GM15510 (cell line): Measurements from ENCODE around the gene HHATL.

ENCODE experiments used
- POLR2A ChIP-seq: IDR thresholded peaks from 3 replicates; pipeline ENCODE4 v1.6.1; 2011; ENCODE audit warnings: borderline replicate concordance; ENCODE audit not compliant: insufficient read length; ENCODE audit errors: extremely low read depth

The HHATL gene

GRCh38 chr3:42700366-42701288 is 2.0 kb downstream of the HHATL start:
- TF ChIP-seq POLR2A: no peak

DNA sequence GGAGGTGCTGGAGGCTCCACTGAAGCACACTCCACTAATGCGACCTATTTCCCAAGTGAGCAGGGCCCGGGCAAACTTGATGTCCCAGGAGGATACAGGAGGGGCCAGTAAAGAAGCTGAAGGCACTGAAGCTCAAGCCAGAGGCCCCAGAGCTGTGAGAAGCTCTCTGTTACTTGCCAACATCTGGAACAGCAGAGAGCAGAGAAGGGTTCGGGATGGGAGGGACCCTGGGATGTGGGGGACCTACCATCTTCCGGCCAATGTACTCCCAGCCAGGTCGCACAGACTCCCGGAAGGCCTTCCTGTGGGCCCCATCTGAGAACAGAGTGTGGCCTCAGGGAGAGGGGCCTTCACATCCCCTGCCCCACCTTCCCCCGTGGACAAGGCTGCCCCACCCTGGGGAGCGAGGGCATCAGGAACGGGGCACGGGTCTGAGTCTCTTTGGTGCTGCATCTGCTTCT is 3.1 kb downstream of the HHATL start:
- no peak for TF ChIP-seq POLR2A

DNA sequence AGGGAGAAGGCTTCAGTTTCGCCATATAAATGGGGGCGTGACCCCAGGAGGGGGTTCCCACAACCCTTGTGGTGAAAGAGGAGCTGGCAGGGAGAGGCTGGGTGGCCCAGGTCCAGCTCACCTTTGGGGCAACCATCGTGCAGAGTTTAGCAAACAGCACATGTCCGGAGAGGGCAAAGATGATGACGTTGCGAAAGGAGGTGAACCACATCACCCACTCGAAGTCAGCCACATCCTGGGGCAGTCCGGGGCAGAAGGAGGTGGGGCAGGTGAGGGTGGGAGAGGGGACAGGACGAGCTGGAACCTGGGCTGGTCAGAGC is 3.7 kb downstream of the HHATL start:
- TF ChIP-seq POLR2A: no peak

- TF ChIP-seq POLR2A: no peak
These were observed 4.2 kb downstream of the HHATL start for GRCh38 chr3:42698216-42698910.

DNA sequence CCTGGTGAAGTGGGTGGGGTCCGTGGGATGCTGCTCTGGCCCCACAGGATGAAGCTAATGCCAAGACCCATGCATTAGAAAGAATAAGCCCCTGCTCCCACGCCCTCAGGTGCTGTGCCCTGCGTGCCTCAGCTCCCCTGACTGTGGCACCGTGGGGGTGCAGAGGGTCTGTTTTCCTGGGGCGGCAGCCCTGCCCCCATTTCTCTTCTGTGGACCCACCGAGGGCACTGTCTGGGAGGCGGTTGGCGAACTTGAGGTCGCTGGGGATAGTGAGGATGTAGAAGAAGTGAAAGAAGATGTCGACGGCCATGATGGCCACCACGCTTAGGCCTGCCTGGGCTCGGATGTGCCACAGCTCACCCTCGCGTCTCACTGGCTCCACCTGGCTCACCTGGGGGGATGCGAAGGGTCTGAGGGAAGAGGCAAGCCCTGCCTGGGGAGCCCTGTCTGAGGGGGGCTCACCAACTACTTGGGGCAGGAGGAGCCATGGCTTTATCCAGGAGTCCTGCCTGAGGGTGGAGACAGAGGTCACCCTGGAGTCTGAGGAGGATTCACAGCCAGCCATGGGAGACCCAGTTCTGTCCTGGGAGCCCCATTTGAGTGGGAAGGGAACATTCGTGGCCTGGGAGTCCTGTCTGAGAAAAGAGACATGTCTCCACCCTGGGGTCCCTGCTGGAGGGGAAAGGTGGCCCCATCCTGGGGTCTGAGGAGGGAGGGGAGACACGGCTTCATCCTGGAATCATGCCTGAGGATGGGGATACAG is 5.1 kb downstream of the HHATL start:
- no peak for TF ChIP-seq POLR2A

DNA sequence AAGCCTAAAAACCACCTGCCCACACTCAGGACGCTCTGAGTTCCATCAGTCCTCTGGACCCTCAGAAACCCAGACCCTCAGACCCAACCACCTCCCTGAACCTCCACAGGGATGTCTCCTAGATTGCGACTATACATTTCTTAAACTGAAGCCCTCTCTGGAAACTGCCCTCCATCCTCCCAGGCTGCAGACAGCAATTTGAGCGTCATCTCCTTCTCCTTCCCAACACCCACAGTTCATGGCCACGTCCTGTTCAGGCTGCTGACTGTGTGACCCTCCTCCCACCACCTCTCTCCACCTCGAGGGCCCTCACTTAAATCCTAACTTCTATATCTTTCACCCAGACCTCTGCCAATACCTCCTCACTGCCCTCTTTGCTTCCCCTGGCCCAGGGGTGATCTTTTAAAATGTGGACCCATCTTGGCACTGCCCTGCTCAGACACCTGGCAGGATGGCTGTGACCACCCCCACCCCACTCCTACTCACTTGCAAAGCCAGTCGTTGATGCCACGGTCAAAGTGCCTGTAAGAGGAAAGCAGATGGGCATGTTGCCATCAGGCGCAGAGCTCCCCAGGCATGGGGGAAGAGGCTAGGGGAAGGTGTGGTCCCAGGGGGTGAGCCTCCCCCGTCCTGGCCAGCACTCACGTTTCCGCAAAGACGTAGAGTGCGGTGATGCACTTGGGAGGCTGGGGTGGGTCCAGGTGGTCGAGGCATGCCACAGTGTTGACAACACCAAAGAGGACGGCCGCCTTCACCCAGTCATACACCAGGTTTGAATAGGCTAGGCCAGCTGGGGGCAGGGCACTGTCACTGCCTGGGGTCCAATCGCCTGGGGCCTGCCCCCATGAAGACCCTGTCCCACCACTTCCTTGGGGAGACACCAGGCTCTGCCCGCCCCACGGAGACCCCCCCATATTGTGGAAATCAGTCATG is 6.0 kb downstream of the HHATL start:
- TF ChIP-seq POLR2A: no peak

DNA sequence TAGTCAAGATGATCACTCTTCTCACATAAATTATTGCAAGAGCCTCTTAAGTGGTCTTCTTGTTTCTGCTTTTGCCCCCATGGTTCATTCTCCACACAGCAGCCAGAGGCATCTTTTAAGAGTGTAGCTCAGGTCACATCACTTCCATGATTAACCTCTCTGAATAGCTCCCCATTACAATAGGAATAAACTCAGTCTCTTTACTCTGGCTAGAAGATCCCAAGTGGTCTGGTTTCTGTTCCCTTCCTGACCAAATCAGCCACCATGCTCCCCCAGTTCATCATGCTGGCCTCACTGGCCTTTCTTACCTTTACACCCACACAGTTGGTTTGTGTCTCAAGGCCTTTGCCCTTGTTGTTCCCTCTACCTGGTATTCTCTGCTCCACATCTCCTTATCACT is 8.2 kb downstream of the HHATL start:
- TF ChIP-seq POLR2A: no peak

GRCh38 chr3:42693530-42693930 is 9.1 kb downstream of the HHATL start:
- no peak for TF ChIP-seq POLR2A

DNA sequence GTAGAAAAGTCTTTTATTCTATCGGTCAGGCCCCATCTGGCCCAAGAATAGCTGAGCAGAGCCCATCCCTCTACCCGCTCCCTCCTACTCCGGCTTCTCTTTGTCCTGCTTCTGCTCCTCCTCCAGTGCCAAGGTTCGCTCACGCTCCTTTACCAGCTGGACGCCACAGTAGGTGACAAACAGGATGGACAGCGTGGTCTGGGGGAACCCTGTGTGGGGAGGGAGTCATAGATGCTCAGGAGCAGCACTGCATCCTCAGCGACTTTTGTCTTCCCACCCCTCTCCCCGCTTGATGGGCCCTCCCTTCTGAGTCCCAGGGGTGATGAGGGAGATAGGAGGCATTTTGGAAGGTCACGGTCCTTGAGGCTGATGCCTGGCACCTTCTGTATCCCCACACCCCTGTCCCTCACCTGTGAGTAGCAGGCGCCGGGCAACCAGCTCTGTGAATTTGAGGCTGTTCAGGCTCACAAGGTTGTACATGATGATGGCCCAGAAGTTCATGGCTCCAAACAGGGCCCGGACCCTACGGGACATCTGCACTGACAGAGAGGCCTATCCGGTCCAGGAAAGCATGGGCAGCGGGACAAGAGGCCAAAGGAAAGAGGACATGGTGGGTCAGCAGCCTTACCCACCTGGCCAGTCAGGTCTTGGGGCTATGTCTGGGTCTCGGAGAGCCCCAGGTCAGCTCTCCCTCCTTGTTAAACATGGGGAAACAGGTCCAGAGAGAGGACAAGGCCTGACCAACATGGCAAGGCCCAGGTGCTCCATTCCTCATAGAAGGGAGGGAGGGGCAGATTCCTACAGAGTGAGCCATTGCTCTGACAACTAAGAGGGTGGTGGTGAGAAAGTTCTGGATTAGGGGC is 9.7 kb downstream of the HHATL start:
- TF ChIP-seq POLR2A: no peak

DNA sequence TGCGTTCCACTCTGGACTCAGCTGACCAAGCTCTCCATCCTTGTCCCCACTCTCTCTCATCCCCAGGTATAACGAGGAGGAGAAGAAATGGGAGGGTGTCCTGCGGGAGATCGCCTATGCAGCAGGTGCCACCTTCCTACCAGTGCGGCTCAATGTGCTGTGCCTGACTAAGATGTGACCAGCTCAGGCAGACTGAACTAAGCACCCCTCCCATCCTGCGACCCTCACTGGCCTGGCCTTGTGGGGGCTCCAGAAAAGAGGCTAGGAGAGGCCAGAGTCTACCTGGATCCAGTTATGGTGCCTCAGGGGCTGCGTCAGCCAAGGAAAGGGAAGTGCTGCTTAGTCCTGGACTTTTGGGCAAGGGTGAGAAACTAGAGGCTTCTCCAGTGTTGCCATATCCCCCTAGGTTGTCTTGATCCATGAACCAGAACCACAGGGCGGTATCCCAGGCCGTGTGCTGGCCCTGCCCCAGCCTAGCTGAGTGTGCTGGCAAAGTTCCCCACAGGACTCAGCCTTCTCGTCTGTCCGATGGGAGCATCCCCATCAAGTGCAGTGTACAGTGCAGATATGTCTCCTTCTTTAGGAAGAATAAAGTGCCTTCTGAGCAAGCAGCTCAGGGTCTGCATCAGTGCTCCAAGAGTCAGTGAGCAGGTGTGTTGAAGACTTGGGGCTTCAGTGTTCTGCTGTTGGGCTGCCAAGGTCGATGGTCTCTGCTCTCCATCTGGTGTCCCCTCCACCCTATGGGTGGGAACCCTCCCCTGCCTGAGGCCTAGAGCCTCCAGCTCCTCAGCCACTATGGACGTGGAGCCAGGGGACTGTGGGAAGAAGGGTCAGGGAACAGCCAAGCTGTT is 10.6 kb downstream of the HHATL start:
- TF ChIP-seq POLR2A: no peak

- no peak for TF ChIP-seq POLR2A
These were observed 11.6 kb downstream of the HHATL start for GRCh38 chr3:42690766-42691680.
